HG02885 (cell line): ENCODE measurements around the gene RNF157.

Experiments used
- ATAC-seq: cut with Tn5 transposase; IDR thresholded peaks from one replicate; pipeline ENCODE4 v1.9.1; 2021; ENCODE audit warnings: mild to moderate bottlenecking; ENCODE audit not compliant: unreplicated experiment, poor library complexity

RNF157 gene

GRCh38 chr17:76104140-76104895 is 136.0 kb downstream of the RNF157 start:
- no peak for ATAC-seq

- peak; percentile 87 for ATAC-seq
These were observed 136.8 kb downstream of the RNF157 start, which contains the start of gene EXOC7 for GRCh38 chr17:76103274-76104139. Gene EXOC7, minus strand, starts transcription at chr17:76103787. Its CDS starts 95 bp downstream, at chr17:76103692.

GRCh38 chr17:76102944-76103273 is 137.4 kb downstream of the RNF157 start:
- no peak for ATAC-seq

DNA sequence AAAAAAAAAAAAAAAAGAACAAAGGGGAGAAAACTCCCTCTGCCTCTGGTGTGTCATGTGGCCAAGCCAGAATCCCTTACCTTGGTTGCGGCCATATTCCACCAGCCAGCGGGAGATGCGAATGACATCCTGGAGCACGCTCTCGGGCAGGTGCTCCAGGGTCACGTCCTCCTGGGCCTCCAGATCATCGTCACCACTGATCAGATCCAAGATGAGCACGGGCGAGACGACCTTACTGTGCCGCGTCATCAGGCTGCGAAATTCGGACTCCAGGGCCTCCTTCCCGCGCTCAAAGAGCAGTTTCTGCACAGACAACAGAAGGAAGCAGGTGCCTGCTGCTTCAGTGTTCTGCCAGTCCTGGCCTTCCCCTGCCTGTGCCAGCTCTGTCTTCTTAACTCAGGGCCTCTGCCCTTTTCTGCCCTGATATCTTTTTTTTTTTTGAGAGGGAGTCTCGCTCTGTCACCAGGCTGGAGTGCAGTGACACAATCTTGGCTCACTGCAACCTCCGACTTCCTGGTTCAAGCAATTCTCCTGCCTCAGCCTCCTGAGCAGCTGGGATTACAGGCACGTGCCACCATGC is 142.5 kb downstream of the RNF157 start:
- ATAC-seq, result no peak

DNA sequence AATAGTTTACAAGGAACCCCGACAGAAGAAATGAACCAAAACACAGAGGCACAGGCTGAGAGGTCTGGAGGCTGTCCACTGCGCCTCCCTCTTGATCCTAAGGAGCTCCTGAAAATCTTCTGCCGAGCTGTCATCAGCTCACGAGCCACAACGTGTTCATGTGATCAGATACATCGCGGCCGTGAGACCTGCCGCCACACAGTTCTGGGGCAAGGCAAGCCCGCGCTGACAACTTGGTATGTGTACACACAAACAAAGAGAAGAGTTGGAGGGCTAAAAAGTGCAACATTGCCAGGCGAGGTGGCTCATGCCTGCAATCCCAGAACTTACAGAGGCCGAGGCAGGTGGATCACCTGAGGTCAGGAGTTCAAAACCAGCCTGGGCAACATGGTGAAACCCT is 144.3 kb downstream of the RNF157 start:
- no peak for ATAC-seq

- ATAC-seq, result no peak
These were observed 146.2 kb downstream of the RNF157 start for GRCh38 chr17:76094046-76094445.

- ATAC-seq, result no peak
These were observed 147.5 kb downstream of the RNF157 start for GRCh38 chr17:76092526-76093413.
